ENCODE data around the gene ELAVL3.
"Not testable (repeated sequence)": the region's sequence is repeated elsewhere in the genome, so short reads cannot be mapped to it uniquely, and the experiment has no call there.

Gene ELAVL3

GRCh38 chr19:11486661-11487503 lies 6.0 kb upstream of the ELAVL3 start:
- no peak for DNase-seq

- no peak for DNase-seq
These were observed 4.5 kb upstream of the ELAVL3 start for GRCh38 chr19:11485245-11485837.

GRCh38 chr19:11483366-11484111 lies 2.7 kb upstream of the ELAVL3 start:
- DNase-seq: no peak

GRCh38 chr19:11482384-11483050 lies 1.7 kb upstream of the ELAVL3 start:
- peak; percentile 100 for DNase-seq

GRCh38 chr19:11481534-11482383 lies 913 bp upstream of the ELAVL3 start:
- DNase-seq: peak; percentile 100

- DNase-seq: no peak
These were observed 740 bp downstream of the ELAVL3 start for GRCh38 chr19:11479898-11480714.

- DNase-seq: no peak
These were observed 1.6 kb downstream of the ELAVL3 start for GRCh38 chr19:11479090-11479897.

GRCh38 chr19:11478167-11479089 lies 2.4 kb downstream of the ELAVL3 start:
- no peak for DNase-seq

GRCh38 chr19:11475861-11476260 lies 5.0 kb downstream of the ELAVL3 start:
- DNase-seq: no peak

GRCh38 chr19:11475343-11475742 lies 5.5 kb downstream of the ELAVL3 start:
- not testable (repeated sequence) for DNase-seq

GRCh38 chr19:11473725-11474124 lies 7.1 kb downstream of the ELAVL3 start:
- DNase-seq: no peak

- DNase-seq: not testable (repeated sequence)
These were observed 12.5 kb downstream of the ELAVL3 start for GRCh38 chr19:11468266-11468845.

- no peak for DNase-seq
These were observed 15.2 kb downstream of the ELAVL3 start for GRCh38 chr19:11465600-11465999.

GRCh38 chr19:11464333-11465265 lies 16.2 kb downstream of the ELAVL3 start:
- no peak for DNase-seq

- DNase-seq: no peak
These were observed 17.5 kb downstream of the ELAVL3 start for GRCh38 chr19:11463391-11463790.

- DNase-seq: no peak
These were observed 19.4 kb downstream of the ELAVL3 start for GRCh38 chr19:11461453-11461852.

GRCh38 chr19:11460207-11460606 lies 20.6 kb downstream of the ELAVL3 start:
- DNase-seq: peak; percentile 43

GRCh38 chr19:11458912-11459311 lies 21.9 kb downstream of the ELAVL3 start:
- DNase-seq: not testable (repeated sequence)
